GM23338 (cell line): ENCODE data around the gene GRIP2. TPM values are rescaled to one million over a fixed set of nuclear protein-coding genes. Genes with fewer than 3 reads are reported as not detected.

Source experiments
- ATAC-seq: fragments of 200-7000 bp; cut with Tn5 transposase; 3 replicates; pipeline ENCODE4 v1.9.1; 2020
- DNase-seq: peaks from one replicate; pipeline ENCODE4 v3.0.0-alpha.2; 2015; ENCODE audit warnings: low spot score
- H2AFZ ChIP-seq: fragments of 200-600 bp; sonication (generic); 2 replicates; pipeline ENCODE4 v1.8.0; 2016; ENCODE audit warnings: antibody characterized with exemption, mild to moderate bottlenecking, moderate library complexity
- H3F3A ChIP-seq: fragments of 200-600 bp; sonication (generic); replicated peaks from 2 replicates; pipeline ENCODE4 v1.8.0; 2017; ENCODE audit warnings: antibody characterized with exemption, mixed run types, low read depth
- H3K27ac ChIP-seq: fragments of 200-600 bp; sonication (generic); 2 replicates; pipeline ENCODE4 v1.6.1; 2016; ENCODE audit warnings: low read depth
- H3K27me3 ChIP-seq: fragments of 200-600 bp; sonication (generic); 2 replicates; pipeline ENCODE4 v1.8.0; 2016; ENCODE audit warnings: mild to moderate bottlenecking, mixed run types, moderate library complexity; ENCODE audit not compliant: insufficient read depth
- H3K36me3 ChIP-seq: fragments of 200-600 bp; sonication (generic); 2 replicates; pipeline ENCODE4 v1.8.0; 2016; ENCODE audit warnings: mild to moderate bottlenecking; ENCODE audit not compliant: insufficient read depth
- H3K4me1 ChIP-seq: fragments of 200-600 bp; sonication (generic); 2 replicates; pipeline ENCODE4 v1.8.0; 2016; ENCODE audit warnings: mild to moderate bottlenecking, moderate library complexity; ENCODE audit not compliant: insufficient read depth
- H3K4me2 ChIP-seq: fragments of 200-600 bp; sonication (generic); 2 replicates; pipeline ENCODE4 v1.7.1; 2017; ENCODE audit warnings: mixed run types
- H3K4me3 ChIP-seq: fragments of 200-600 bp; sonication (generic); 2 replicates; pipeline ENCODE4 v1.6.1; 2016; ENCODE audit warnings: mixed run types
- H3K79me2 ChIP-seq: fragments of 200-600 bp; sonication (generic); replicated peaks from 2 replicates; pipeline ENCODE4 v1.8.0; 2017; ENCODE audit warnings: mild to moderate bottlenecking; ENCODE audit not compliant: insufficient read depth
- H3K9me2 ChIP-seq: fragments of 200-600 bp; sonication (generic); 2 replicates; pipeline ENCODE4 v1.8.0; 2017; ENCODE audit not compliant: insufficient read depth
- H4K20me1 ChIP-seq: fragments of 200-600 bp; sonication (generic); replicated peaks from 2 replicates; pipeline ENCODE4 v1.8.0; 2017; ENCODE audit warnings: mild to moderate bottlenecking; ENCODE audit not compliant: insufficient read depth
- H3K27ac Mint-ChIP-seq: 2 replicates; pipeline ENCODE4 v1.8.0; 2020; ENCODE audit warnings: inconsistent platforms, mild to moderate bottlenecking, moderate library complexity, mixed read lengths
- H3K27me3 Mint-ChIP-seq: 3 replicates; pipeline ENCODE4 v1.8.0; 2022; ENCODE audit warnings: low read depth, mild to moderate bottlenecking, moderate library complexity, mixed read lengths, inconsistent platforms; ENCODE audit not compliant: insufficient read depth, poor library complexity
- H3K36me3 Mint-ChIP-seq: 3 replicates; pipeline ENCODE4 v1.8.0; 2021; ENCODE audit warnings: low read depth, mild to moderate bottlenecking, inconsistent platforms, moderate library complexity, mixed read lengths
- H3K4me1 Mint-ChIP-seq: 3 replicates; pipeline ENCODE4 v1.8.0; 2020; ENCODE audit warnings: mild to moderate bottlenecking, inconsistent platforms, mixed read lengths
- H3K4me3 Mint-ChIP-seq: 3 replicates; pipeline ENCODE4 v1.8.0; 2021; ENCODE audit warnings: moderate library complexity, mild to moderate bottlenecking, inconsistent platforms, mixed read lengths
- H3K9me3 Mint-ChIP-seq: 3 replicates; pipeline ENCODE4 v1.8.0; 2020; ENCODE audit warnings: moderate library complexity, mild to moderate bottlenecking, inconsistent platforms, mixed read lengths
- CREB1 ChIP-seq: fragments of 250-450 bp; sonication (Bioruptor Pico); IDR thresholded peaks from 2 replicates; pipeline ENCODE4 v1.5.0; 2020; ENCODE audit warnings: low read depth, mild to moderate bottlenecking, moderate library complexity
- NANOG ChIP-seq: IDR thresholded peaks from 2 replicates; pipeline ENCODE4 v1.6.1; 2016; ENCODE audit warnings: antibody characterized with exemption, borderline replicate concordance
- polyA plus RNA-seq: library from polyadenylated mRNA; unstranded; fragments of >200 nt; fragmentation: Nextera tagmentation; extraction: Ambion mirVana; gene quantifications from 2 replicates; pipeline ENCODE4 v1.2.1, GENCODE V29; 2016
- total RNA-seq: library from RNA; depleted of rRNA; stranded (reverse); fragments of >200 nt; shearing (Covaris generic); gene quantifications from 2 replicates; pipeline ENCODE4 v1.2.3, GENCODE V29; 2014
- TF ChIP-seq, protein P1 (sequence below), 2 experiments: fragments of 200-600 bp in 1 of 2; sonication (generic) in 1 of 2; conservative IDR thresholded peaks; 2 replicates each; pipeline versions ENCODE4 v1.5.1 to v1.6.1; 2016 to 2017; ENCODE audit warnings: antibody characterized with exemption in 2 of 2, low read depth in 2 of 2, mild to moderate bottlenecking in 2 of 2, moderate library complexity in 1 of 2
- TF ChIP-seq, protein P2 (sequence below): IDR thresholded peaks from one replicate; pipeline ENCODE4 v1.6.1; 2018; ENCODE audit warnings: antibody characterized with exemption; ENCODE audit not compliant: unreplicated experiment
- TF ChIP-seq, protein P3 (sequence below): IDR thresholded peaks from 2 replicates; pipeline ENCODE4 v1.6.1; 2016; ENCODE audit warnings: antibody characterized with exemption
- TF ChIP-seq, protein P4 (sequence below): fragments of 250-450 bp; sonication (Bioruptor Pico); IDR thresholded peaks from 2 replicates; pipeline ENCODE4 v1.5.0; 2020; ENCODE audit warnings: mild to moderate bottlenecking, moderate library complexity

Gene GRIP2
- total and polyA plus RNA-seq, 2 experiments from 2014 or later = 3.6 to 5.8 TPM

DNA sequence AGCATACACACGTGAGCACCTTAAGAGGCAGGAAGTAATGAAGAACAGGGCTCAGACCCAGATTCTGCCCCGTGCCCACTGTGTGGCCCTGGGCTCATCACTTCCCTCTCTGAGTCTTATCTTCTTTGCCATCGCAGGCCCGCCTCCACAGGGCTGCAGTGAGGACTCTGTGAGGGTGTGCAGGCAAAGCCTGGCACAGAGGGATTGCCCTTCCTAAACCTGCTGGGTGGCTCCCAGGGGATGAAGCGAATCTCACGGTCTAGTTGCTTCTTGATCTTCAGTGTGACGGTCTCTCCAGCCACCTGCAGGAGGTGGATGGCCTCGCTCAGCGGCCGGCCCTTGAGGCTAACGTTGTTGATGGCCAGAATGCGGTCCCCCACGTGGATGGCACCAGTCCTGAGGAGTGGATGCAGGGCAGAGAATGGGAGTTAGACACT, 32.8 kb downstream of the GRIP2 start:
- Histone ChIP-seq H3K79me2 (no peaks in the 10 kb centered on the region), H3K36me3 (peaks cover 6% of the 10 kb centered on the region; the same call in 1 of the 2 replicates), H4K20me1 (no peaks in the 10 kb centered on the region), H2AFZ (no peak overlapping the region), H3K27ac (no peak overlapping the region), H3K9me2 (no peaks in the 10 kb centered on the region), H3K4me3 (no peak overlapping the region), H3F3A (no peaks in the 10 kb centered on the region), H3K4me1 (peaks cover 4% of the 10 kb centered on the region; the same call in 1 of the 2 replicates), H3K27me3 (no peaks in the 10 kb centered on the region), H3K4me2 (no peak overlapping the region)
- peaks cover 9% of the 10 kb centered on the region for H3K9me3 Mint-ChIP-seq
- H3K4me3 Mint-ChIP-seq = no peak overlapping the region
- peaks cover 7% of the 10 kb centered on the region for H3K4me1 Mint-ChIP-seq
- TF ChIP-seq, protein P1, sequence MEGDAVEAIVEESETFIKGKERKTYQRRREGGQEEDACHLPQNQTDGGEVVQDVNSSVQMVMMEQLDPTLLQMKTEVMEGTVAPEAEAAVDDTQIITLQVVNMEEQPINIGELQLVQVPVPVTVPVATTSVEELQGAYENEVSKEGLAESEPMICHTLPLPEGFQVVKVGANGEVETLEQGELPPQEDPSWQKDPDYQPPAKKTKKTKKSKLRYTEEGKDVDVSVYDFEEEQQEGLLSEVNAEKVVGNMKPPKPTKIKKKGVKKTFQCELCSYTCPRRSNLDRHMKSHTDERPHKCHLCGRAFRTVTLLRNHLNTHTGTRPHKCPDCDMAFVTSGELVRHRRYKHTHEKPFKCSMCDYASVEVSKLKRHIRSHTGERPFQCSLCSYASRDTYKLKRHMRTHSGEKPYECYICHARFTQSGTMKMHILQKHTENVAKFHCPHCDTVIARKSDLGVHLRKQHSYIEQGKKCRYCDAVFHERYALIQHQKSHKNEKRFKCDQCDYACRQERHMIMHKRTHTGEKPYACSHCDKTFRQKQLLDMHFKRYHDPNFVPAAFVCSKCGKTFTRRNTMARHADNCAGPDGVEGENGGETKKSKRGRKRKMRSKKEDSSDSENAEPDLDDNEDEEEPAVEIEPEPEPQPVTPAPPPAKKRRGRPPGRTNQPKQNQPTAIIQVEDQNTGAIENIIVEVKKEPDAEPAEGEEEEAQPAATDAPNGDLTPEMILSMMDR (conservative IDR thresholded peaks at IDR 0.05; ENCODE audit: low read depth in 2 of 2) = peak in 1 of 2 experiments; percentile 34; a peak in 2 of 4 replicates
- TF ChIP-seq, protein P2, sequence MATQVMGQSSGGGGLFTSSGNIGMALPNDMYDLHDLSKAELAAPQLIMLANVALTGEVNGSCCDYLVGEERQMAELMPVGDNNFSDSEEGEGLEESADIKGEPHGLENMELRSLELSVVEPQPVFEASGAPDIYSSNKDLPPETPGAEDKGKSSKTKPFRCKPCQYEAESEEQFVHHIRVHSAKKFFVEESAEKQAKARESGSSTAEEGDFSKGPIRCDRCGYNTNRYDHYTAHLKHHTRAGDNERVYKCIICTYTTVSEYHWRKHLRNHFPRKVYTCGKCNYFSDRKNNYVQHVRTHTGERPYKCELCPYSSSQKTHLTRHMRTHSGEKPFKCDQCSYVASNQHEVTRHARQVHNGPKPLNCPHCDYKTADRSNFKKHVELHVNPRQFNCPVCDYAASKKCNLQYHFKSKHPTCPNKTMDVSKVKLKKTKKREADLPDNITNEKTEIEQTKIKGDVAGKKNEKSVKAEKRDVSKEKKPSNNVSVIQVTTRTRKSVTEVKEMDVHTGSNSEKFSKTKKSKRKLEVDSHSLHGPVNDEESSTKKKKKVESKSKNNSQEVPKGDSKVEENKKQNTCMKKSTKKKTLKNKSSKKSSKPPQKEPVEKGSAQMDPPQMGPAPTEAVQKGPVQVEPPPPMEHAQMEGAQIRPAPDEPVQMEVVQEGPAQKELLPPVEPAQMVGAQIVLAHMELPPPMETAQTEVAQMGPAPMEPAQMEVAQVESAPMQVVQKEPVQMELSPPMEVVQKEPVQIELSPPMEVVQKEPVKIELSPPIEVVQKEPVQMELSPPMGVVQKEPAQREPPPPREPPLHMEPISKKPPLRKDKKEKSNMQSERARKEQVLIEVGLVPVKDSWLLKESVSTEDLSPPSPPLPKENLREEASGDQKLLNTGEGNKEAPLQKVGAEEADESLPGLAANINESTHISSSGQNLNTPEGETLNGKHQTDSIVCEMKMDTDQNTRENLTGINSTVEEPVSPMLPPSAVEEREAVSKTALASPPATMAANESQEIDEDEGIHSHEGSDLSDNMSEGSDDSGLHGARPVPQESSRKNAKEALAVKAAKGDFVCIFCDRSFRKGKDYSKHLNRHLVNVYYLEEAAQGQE = no peak
- peaks cover 11% of the 10 kb centered on the region for H3K27me3 Mint-ChIP-seq
- peaks cover 7% of the 10 kb centered on the region for H3K36me3 Mint-ChIP-seq
- no peak for DNase-seq
- ATAC-seq = no peak
- no peak overlapping the region for H3K27ac Mint-ChIP-seq

DNA sequence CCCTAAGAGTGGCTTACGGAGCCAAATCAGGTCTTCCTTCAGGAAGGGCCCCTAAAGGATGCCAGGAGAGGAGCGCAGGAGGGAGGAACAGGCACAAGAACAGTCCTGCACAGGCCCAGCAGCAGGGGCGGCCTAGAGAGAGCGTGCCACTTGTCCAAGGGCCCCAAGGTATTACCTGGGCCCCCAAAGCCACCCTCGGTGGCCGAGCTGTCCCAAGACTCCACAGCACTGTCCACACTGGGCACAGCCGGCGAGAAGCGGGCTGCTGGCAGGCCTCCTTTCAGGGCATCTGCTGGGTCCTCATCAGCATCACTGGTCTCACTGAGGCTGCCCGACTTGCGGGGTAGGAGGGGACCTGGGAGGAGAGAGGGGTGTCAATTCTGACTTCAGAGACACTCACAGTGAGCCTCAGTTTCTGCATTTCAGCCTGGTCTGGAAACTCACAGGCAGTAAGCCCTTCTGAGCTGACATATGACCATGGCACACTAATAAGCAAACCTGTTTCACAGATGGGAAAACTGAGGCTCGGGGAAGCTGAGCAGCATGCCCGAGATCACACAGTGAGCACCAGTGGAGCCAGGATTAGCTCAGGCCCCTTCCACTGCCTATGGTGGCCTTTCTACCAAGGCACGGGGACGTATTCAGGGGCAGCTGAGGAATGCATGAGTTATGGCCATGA, 33.4 kb downstream of the GRIP2 start:
- no peak overlapping the region for H3K4me3 Mint-ChIP-seq
- Histone ChIP-seq H3F3A (no peaks in the 10 kb centered on the region), H3K4me3 (no peak overlapping the region), H3K79me2 (no peaks in the 10 kb centered on the region), H3K27me3 (no peaks in the 10 kb centered on the region), H2AFZ (no peak overlapping the region), H3K4me2 (no peak overlapping the region), H4K20me1 (no peaks in the 10 kb centered on the region), H3K9me2 (no peaks in the 10 kb centered on the region), H3K27ac (no peak overlapping the region), H3K4me1 (peaks cover 4% of the 10 kb centered on the region; the same call in 1 of the 2 replicates), H3K36me3 (peaks cover 6% of the 10 kb centered on the region; the same call in 1 of the 2 replicates)
- ATAC-seq = no peak
- peaks cover 7% of the 10 kb centered on the region for H3K36me3 Mint-ChIP-seq
- peaks cover 10% of the 10 kb centered on the region for H3K27me3 Mint-ChIP-seq
- H3K9me3 Mint-ChIP-seq = peaks cover 14% of the 10 kb centered on the region
- H3K4me1 Mint-ChIP-seq = peaks cover 4% of the 10 kb centered on the region
- H3K27ac Mint-ChIP-seq = no peak overlapping the region
- no peak for DNase-seq
- TF ChIP-seq CREB1 (CRISPR knock-in tag) = no peak
- TF ChIP-seq NANOG = no peak
- TF ChIP-seq, protein P3, sequence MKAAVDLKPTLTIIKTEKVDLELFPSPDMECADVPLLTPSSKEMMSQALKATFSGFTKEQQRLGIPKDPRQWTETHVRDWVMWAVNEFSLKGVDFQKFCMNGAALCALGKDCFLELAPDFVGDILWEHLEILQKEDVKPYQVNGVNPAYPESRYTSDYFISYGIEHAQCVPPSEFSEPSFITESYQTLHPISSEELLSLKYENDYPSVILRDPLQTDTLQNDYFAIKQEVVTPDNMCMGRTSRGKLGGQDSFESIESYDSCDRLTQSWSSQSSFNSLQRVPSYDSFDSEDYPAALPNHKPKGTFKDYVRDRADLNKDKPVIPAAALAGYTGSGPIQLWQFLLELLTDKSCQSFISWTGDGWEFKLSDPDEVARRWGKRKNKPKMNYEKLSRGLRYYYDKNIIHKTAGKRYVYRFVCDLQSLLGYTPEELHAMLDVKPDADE = no peak
- TF ChIP-seq, protein P4, sequence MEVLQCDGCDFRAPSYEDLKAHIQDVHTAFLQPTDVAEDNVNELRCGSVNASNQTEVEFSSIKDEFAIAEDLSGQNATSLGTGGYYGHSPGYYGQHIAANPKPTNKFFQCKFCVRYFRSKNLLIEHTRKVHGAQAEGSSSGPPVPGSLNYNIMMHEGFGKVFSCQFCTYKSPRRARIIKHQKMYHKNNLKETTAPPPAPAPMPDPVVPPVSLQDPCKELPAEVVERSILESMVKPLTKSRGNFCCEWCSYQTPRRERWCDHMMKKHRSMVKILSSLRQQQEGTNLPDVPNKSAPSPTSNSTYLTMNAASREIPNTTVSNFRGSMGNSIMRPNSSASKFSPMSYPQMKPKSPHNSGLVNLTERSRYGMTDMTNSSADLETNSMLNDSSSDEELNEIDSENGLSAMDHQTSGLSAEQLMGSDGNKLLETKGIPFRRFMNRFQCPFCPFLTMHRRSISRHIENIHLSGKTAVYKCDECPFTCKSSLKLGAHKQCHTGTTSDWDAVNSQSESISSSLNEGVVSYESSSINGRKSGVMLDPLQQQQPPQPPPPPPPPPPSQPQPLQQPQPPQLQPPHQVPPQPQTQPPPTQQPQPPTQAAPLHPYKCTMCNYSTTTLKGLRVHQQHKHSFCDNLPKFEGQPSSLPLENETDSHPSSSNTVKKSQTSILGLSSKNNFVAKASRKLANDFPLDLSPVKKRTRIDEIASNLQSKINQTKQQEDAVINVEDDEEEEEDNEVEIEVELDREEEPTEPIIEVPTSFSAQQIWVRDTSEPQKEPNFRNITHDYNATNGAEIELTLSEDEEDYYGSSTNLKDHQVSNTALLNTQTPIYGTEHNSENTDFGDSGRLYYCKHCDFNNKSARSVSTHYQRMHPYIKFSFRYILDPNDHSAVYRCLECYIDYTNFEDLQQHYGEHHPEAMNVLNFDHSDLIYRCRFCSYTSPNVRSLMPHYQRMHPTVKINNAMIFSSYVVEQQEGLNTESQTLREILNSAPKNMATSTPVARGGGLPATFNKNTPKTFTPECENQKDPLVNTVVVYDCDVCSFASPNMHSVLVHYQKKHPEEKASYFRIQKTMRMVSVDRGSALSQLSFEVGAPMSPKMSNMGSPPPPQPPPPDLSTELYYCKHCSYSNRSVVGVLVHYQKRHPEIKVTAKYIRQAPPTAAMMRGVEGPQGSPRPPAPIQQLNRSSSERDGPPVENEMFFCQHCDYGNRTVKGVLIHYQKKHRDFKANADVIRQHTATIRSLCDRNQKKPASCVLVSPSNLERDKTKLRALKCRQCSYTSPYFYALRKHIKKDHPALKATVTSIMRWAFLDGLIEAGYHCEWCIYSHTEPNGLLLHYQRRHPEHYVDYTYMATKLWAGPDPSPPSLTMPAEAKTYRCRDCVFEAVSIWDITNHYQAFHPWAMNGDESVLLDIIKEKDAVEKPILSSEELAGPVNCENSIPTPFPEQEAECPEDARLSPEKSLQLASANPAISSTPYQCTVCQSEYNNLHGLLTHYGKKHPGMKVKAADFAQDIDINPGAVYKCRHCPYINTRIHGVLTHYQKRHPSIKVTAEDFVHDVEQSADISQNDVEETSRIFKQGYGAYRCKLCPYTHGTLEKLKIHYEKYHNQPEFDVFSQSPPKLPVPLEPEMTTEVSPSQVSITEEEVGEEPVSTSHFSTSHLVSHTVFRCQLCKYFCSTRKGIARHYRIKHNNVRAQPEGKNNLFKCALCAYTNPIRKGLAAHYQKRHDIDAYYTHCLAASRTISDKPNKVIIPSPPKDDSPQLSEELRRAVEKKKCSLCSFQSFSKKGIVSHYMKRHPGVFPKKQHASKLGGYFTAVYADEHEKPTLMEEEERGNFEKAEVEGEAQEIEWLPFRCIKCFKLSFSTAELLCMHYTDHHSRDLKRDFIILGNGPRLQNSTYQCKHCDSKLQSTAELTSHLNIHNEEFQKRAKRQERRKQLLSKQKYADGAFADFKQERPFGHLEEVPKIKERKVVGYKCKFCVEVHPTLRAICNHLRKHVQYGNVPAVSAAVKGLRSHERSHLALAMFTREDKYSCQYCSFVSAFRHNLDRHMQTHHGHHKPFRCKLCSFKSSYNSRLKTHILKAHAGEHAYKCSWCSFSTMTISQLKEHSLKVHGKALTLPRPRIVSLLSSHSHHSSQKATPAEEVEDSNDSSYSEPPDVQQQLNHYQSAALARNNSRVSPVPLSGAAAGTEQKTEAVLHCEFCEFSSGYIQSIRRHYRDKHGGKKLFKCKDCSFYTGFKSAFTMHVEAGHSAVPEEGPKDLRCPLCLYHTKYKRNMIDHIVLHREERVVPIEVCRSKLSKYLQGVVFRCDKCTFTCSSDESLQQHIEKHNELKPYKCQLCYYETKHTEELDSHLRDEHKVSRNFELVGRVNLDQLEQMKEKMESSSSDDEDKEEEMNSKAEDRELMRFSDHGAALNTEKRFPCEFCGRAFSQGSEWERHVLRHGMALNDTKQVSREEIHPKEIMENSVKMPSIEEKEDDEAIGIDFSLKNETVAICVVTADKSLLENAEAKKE (CRISPR knock-in tag) = no peak
